OCI-LY3 (cell line): Measurements from ENCODE around the gene ALPG.
"Not testable (repeated sequence)": the region's sequence is repeated elsewhere in the genome, so short reads cannot be mapped to it uniquely, and the experiment has no call there.

Experiments
- H2AFZ ChIP-seq: fragments of 200-600, 300-600 bp; shearing (Covaris generic); 2 replicates; pipeline ENCODE4 v1.6.0; 2014; ENCODE audit warnings: antibody characterized with exemption, low read depth, low read length
- H3K27ac ChIP-seq: fragments of 200-600, 300-600 bp; sonication (generic); 2 replicates; pipeline ENCODE4 v1.5.1; 2014; ENCODE audit warnings: mild to moderate bottlenecking, low read length, moderate library complexity, mixed read lengths
- H3K27me3 ChIP-seq: fragments of 200-600, 300-600 bp; sonication (generic); 2 replicates; pipeline ENCODE4 v1.6.1; 2014; ENCODE audit warnings: low read depth, low read length, mixed read lengths
- H3K36me3 ChIP-seq: fragments of 200-600, 300-600 bp; sonication (generic); replicated peaks from 2 replicates; pipeline ENCODE3; 2014; ENCODE audit warnings: low read depth, low read length, mixed read lengths
- H3K4me1 ChIP-seq: fragments of 300-600, 200-600 bp; sonication (generic); 2 replicates; pipeline ENCODE4 v1.6.1; 2014; ENCODE audit warnings: low read length, mixed read lengths
- H3K4me2 ChIP-seq: fragments of 200-600, 300-600 bp; sonication (generic); 2 replicates; pipeline ENCODE4 v1.6.1; 2014; ENCODE audit warnings: low read length, mixed read lengths
- H3K4me3 ChIP-seq: fragments of 300-600, 200-600 bp; sonication (generic); 2 replicates; pipeline ENCODE4 v1.5.1; 2014; ENCODE audit warnings: antibody characterized with exemption, mild to moderate bottlenecking, low read length, moderate library complexity
- H3K79me2 ChIP-seq: fragments of 300-600, 200-600 bp; shearing (Covaris generic); 2 replicates; pipeline ENCODE4 v1.6.1; 2014; ENCODE audit warnings: mild to moderate bottlenecking, low read length, mixed read lengths
- H3K9ac ChIP-seq: fragments of 300-600, 200-600 bp; shearing (Covaris generic); 2 replicates; pipeline ENCODE4 v1.6.0; 2014; ENCODE audit warnings: mild to moderate bottlenecking, low read length, moderate library complexity
- H3K9me3 ChIP-seq: fragments of 200-600, 300-600 bp; shearing (Covaris generic); 2 replicates; pipeline ENCODE4 v1.6.1; 2014; ENCODE audit warnings: low read length, mixed read lengths; ENCODE audit not compliant: insufficient read depth
- H4K20me1 ChIP-seq: fragments of 200-600, 300-600 bp; sonication (generic); 2 replicates; pipeline ENCODE4 v1.6.1; 2016; ENCODE audit warnings: low read length, mixed read lengths; ENCODE audit not compliant: insufficient read depth
- EZH2phosphoT487 ChIP-seq: fragments of 200-600 bp; shearing (Covaris generic); IDR thresholded peaks from 2 replicates; pipeline ENCODE4 v1.6.1; 2018; ENCODE audit warnings: antibody characterized with exemption, mixed run types, low read depth
- TF ChIP-seq, protein P1 (sequence below): fragments of 200-600, 300-600 bp; sonication (generic); IDR thresholded peaks from 2 replicates; pipeline ENCODE4 v1.5.1; 2014; ENCODE audit warnings: antibody characterized with exemption, low read length, low read depth

ALPG gene

DNA sequence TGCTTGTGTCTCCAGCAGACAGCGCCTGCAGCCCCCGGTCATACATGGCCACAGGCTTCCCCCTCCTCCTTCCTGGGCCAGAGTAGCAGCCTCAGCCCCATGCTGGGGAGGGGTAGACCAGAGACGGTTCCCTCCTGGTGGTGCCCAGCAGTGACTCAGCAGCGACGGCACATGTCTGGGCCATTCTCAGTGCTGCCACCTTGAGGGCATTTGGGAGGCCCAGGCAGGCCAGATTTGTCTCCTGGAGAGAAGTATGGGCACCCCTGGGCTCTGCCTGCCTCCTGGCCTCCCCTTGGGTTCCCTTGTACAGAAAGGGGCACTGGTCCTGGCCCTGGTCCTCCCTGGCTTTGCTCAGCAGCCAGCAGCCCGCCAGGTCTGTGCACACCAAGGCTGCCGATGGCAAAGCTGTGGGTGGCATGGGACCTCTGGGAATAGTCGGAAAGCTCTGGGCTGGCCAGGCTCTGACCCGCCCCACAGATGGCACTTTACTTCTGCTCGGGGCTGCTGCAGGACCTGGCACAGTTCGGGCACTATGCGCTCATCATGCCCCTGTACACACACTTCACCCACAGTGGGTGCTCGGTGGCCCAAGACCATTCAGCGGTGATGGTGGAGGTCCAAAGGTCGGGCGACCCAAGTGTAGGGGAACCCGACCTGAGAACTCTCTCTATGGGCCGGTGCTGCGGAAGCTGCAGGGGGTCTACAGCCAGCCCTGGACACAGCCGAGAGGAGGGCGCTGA, 37.9 kb downstream of the ALPG start:
- Histone ChIP-seq H3K79me2 (no peaks in the 10 kb centered on the region), H2AFZ (no peak overlapping the region), H3K4me3 (no peak overlapping the region), H3K36me3 (no peaks in the 10 kb centered on the region), H3K4me2 (no peak overlapping the region), H4K20me1 (no peaks in the 10 kb centered on the region), H3K4me1 (peaks cover 12% of the 10 kb centered on the region), H3K9me3 (no peaks in the 10 kb centered on the region), H3K9ac (no peak overlapping the region), H3K27ac (no peak overlapping the region), H3K27me3 (no peaks in the 10 kb centered on the region)
- TF ChIP-seq, protein P1, sequence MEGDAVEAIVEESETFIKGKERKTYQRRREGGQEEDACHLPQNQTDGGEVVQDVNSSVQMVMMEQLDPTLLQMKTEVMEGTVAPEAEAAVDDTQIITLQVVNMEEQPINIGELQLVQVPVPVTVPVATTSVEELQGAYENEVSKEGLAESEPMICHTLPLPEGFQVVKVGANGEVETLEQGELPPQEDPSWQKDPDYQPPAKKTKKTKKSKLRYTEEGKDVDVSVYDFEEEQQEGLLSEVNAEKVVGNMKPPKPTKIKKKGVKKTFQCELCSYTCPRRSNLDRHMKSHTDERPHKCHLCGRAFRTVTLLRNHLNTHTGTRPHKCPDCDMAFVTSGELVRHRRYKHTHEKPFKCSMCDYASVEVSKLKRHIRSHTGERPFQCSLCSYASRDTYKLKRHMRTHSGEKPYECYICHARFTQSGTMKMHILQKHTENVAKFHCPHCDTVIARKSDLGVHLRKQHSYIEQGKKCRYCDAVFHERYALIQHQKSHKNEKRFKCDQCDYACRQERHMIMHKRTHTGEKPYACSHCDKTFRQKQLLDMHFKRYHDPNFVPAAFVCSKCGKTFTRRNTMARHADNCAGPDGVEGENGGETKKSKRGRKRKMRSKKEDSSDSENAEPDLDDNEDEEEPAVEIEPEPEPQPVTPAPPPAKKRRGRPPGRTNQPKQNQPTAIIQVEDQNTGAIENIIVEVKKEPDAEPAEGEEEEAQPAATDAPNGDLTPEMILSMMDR = peak; percentile 39
- TF ChIP-seq EZH2phosphoT487 = no peak

DNA sequence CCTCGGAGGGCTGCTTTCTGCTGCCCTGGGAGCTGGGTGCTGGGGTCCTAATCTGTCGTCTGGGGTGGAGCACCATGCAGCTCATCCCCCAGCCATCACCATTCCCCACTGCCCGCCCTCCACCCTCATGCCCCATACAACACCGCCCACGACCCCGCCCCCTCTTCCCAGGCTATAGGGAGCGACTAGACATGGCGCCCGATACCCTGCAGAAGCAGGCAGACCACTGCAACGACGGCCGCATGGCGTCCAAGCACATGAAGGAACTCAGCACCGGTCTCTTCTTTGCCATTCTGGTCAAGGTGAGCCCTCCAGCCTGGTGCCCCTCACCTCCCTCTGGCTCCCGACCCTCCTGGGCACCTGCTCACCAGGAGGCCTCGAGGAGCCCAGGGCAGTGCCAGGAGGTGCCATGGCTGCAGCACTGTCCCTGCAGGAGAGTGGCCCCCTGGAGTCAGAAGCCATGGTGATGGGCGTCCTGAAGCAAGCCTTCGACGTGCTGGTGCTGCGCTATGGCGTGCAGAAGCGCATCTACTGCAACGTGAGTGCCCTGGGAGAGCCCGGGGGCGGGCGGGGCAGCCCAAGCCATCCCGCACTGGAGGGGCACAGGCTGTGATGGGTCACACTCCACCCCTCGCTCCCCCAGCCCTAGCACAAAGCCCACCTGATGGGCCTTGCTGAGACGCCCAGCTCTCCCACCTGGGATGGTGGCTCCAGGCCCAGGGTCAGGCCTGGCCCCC, 38.7 kb downstream of the ALPG start:
- H4K20me1 ChIP-seq, H3K36me3 ChIP-seq, H3K4me2 ChIP-seq, H3K4me3 ChIP-seq, H3K27ac ChIP-seq, H2AFZ ChIP-seq, H3K79me2 ChIP-seq, H3K9me3 ChIP-seq, H3K27me3 ChIP-seq, H3K9ac ChIP-seq: not testable (repeated sequence)
- peaks cover 12% of the 10 kb centered on the region for H3K4me1 ChIP-seq

DNA sequence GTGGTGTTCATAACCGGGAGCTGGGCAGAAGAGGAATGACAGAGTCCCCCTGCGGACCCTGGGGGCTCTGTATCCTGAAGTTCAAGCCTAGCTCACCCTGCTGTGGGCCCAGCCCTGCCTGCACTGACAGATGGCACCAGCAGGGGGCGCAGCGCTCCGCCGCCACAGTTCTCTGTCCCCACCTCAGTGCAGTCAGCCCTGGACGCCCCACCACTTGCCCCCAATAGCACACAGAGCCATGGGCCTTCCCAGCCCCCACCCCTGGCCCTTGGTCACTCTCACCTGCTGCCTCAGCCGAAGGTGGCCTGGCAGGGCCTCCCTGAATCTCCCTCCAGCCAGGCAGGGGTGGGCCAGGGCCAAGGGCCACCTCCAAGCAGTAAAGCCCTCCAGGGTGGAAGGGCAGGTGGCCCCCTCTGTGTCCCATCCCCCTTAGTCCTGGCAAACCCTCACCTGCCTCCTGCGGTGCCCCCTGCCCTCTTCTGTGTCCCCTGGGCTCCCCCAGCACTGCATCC, 39.7 kb downstream of the ALPG start:
- H3K4me2 ChIP-seq, H4K20me1 ChIP-seq, H3K27me3 ChIP-seq, H3K27ac ChIP-seq, H3K9me3 ChIP-seq, H2AFZ ChIP-seq, H3K4me3 ChIP-seq, H3K9ac ChIP-seq, H3K36me3 ChIP-seq, H3K79me2 ChIP-seq: not testable (repeated sequence)
- H3K4me1 ChIP-seq = peaks cover 12% of the 10 kb centered on the region

DNA sequence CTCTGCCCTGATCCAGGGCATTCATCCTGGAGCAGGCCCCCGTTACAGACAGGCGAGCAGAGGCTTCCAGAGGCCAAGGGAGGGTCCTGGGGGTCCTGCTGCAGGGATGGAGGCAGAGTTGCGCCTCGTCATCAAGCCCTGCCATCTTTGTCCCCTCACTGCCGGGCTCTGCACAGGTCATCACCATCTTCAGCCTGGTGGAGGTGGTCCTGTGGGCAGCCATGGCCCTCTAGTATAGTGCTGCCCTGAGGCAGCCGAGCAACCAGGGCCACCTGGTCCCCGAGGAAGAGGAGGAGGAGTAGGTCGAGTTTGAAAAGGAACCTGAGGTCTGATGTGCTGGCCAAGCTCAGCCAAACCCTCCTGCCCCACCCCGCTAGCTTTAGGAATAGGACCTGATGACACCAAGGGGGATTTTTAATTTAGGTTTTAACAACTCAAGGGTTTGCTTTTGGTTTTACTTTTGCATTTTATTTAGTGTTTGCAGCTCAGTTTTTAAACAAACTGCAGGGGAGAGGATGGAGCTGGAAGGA, 40.5 kb downstream of the ALPG start:
- no peaks in the 10 kb centered on the region for H3K27me3 ChIP-seq
- H4K20me1 ChIP-seq = no peaks in the 10 kb centered on the region
- no peak overlapping the region for H3K4me3 ChIP-seq
- H3K36me3 ChIP-seq = no peaks in the 10 kb centered on the region
- TF ChIP-seq EZH2phosphoT487 = no peak
- TF ChIP-seq, protein P1 = no peak
- no peak overlapping the region for H3K9ac ChIP-seq
- no peak overlapping the region for H3K27ac ChIP-seq
- H3K4me2 ChIP-seq = peak overlapping the region; percentile 26
- H3K79me2 ChIP-seq = no peaks in the 10 kb centered on the region
- peaks cover 12% of the 10 kb centered on the region for H3K4me1 ChIP-seq
- H3K9me3 ChIP-seq = no peaks in the 10 kb centered on the region
- peak overlapping the region; percentile 74 for H2AFZ ChIP-seq
